ENCODE results near the gene TCP10L. TPM values are rescaled to one million over a fixed set of nuclear protein-coding genes. Genes with fewer than 3 reads are reported as not detected.

The TCP10L gene
- total RNA-seq, 1 experiment from 2014 or later, result 3.7 TPM

DNA sequence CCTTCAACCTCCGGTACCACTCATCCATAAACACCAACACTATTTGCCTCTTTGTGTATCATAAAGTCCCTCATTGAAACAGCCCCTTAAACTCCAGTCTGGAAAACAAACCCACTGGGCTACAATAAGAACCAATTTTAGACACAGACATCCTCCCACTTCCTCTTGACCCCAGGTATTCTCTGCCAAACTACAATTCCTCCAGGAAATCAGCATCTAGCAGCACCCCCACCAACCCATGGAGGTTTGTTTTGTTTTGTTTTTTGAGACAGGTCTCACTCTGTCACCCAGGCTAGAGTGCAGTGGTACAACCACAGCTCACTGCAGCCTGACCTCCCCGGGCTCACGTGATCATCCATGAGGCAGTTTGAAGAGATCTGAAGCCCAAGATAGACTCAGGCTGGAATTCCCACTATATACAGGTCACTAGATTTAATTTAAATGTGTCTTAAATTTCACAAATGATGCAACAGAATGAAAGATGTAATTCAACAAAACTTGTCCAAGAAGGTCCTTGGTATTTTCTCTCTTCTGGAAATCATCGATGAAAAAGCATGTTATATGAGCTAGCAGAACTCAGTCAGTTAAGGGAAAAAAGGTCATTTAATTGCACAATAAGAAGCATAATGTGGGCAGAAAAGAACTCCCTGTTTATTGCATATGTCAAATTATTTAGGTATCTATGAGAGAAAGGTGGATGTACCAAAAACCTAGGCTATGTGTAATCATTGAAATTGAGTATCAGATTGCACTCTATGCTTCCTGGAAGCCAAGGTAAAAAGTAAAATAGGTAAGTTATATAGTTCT lies 30.3 kb downstream of the TCP10L start:
- DNase-seq (ENCODE audit: low spot score), result no peak
- no peak overlapping the region for H3K27ac ChIP-seq (ENCODE audit: low read depth, low read length, poor library complexity, severe bottlenecking)
- H3K36me3 ChIP-seq (ENCODE audit: insufficient read depth, low read length, poor library complexity, severe bottlenecking), result no peaks in the 10 kb centered on the region
- TF ChIP-seq EZH2 (IDR thresholded peaks at IDR 0.05; ENCODE audit: borderline replicate concordance, low read depth, low read length, poor library complexity, severe bottlenecking), result no peak
- TF ChIP-seq, protein P1, sequence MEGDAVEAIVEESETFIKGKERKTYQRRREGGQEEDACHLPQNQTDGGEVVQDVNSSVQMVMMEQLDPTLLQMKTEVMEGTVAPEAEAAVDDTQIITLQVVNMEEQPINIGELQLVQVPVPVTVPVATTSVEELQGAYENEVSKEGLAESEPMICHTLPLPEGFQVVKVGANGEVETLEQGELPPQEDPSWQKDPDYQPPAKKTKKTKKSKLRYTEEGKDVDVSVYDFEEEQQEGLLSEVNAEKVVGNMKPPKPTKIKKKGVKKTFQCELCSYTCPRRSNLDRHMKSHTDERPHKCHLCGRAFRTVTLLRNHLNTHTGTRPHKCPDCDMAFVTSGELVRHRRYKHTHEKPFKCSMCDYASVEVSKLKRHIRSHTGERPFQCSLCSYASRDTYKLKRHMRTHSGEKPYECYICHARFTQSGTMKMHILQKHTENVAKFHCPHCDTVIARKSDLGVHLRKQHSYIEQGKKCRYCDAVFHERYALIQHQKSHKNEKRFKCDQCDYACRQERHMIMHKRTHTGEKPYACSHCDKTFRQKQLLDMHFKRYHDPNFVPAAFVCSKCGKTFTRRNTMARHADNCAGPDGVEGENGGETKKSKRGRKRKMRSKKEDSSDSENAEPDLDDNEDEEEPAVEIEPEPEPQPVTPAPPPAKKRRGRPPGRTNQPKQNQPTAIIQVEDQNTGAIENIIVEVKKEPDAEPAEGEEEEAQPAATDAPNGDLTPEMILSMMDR (conservative IDR thresholded peaks at IDR 0.05; ENCODE audit: low read depth, low read length), result no peak
- intact Hi-C loops (cut with micrococcal nuclease; ENCODE audit: unreplicated experiment), result no loop called here
- H3K4me1 ChIP-seq (ENCODE audit: insufficient read depth, low read length, poor library complexity, severe bottlenecking), result no peaks in the 10 kb centered on the region
- BruUV-seq (replicated peaks), result no TSS peak
- ChIA-PET CTCF (no interaction called here), POLR2A (ENCODE audit: low non-redundant PET) (no interaction called here)
- H3K27me3 ChIP-seq (replicated peaks; ENCODE audit: insufficient read depth, low read depth, low read length, poor library complexity), result no peaks in the 10 kb centered on the region
- H3K9me3 ChIP-seq (ENCODE audit: low read depth, low read length, poor library complexity, severe bottlenecking), result no peaks in the 10 kb centered on the region
- H3K4me3 ChIP-seq (ENCODE audit: low read depth, low read length, poor library complexity, severe bottlenecking), result no peak overlapping the region

DNA sequence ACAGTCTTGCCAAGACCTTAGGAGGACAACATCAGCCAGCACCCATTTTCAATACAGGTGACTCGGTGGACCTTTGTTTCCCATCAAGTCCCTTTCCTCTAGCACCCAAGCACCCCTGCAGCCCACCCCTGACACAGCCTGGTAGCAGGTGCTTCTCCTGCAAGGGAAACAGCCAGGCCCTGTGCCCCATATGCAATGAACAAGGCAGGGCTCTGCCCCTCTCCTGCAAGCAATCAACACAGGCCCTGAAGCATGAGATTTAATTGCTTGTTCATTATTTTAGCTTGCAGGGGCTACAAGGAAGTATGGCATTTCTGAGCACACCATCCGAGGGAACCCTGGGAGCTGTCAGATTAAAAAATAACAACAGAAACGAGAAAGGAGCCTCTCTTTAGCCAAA lies 35.4 kb downstream of the TCP10L start:
- BruUV-seq (replicated peaks), result no TSS peak
- Histone ChIP-seq H3K27me3 (replicated peaks; ENCODE audit: insufficient read depth, low read depth, low read length, poor library complexity) (no peaks in the 10 kb centered on the region), H3K4me1 (ENCODE audit: insufficient read depth, low read length, poor library complexity, severe bottlenecking) (no peaks in the 10 kb centered on the region), H3K27ac (ENCODE audit: low read depth, low read length, poor library complexity, severe bottlenecking) (no peak overlapping the region), H3K9me3 (ENCODE audit: low read depth, low read length, poor library complexity, severe bottlenecking) (no peaks in the 10 kb centered on the region), H3K4me3 (ENCODE audit: low read depth, low read length, poor library complexity, severe bottlenecking) (no peak overlapping the region), H3K36me3 (ENCODE audit: insufficient read depth, low read length, poor library complexity, severe bottlenecking) (no peaks in the 10 kb centered on the region)
- intact Hi-C loops (cut with micrococcal nuclease; ENCODE audit: unreplicated experiment), result no loop called here
- no peak for DNase-seq (ENCODE audit: low spot score)
- TF ChIP-seq, protein P1 (conservative IDR thresholded peaks at IDR 0.05; ENCODE audit: low read depth, low read length), result no peak
- no peak for TF ChIP-seq EZH2 (IDR thresholded peaks at IDR 0.05; ENCODE audit: borderline replicate concordance, low read depth, low read length, poor library complexity, severe bottlenecking)
- CTCF ChIA-PET, result no interaction called here
- POLR2A ChIA-PET (ENCODE audit: low non-redundant PET), result no interaction called here

DNA sequence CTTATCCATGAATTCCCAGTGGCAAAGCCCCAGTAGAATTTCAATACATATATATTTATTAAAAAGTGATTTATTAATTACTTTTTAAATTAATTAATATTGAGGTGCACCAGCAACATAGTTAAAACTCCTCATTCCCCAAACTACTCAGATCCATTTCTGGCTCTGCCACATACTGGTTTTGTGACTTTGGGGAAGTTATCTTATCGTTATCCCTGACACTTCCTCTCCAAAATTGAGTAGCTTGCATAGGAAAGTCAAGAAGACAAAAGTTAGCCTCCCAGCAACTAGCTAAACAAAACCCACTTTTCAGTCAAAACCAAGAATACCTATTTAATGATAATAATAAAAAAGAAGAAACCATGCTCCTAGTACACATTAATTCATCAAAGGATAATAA lies 35.9 kb downstream of the TCP10L start:
- Histone ChIP-seq H3K27ac (ENCODE audit: low read depth, low read length, poor library complexity, severe bottlenecking) (no peak overlapping the region), H3K27me3 (replicated peaks; ENCODE audit: insufficient read depth, low read depth, low read length, poor library complexity) (no peaks in the 10 kb centered on the region), H3K4me1 (ENCODE audit: insufficient read depth, low read length, poor library complexity, severe bottlenecking) (no peaks in the 10 kb centered on the region), H3K9me3 (ENCODE audit: low read depth, low read length, poor library complexity, severe bottlenecking) (no peaks in the 10 kb centered on the region), H3K36me3 (ENCODE audit: insufficient read depth, low read length, poor library complexity, severe bottlenecking) (no peaks in the 10 kb centered on the region), H3K4me3 (ENCODE audit: low read depth, low read length, poor library complexity, severe bottlenecking) (no peak overlapping the region)
- ChIA-PET POLR2A (ENCODE audit: low non-redundant PET) (no interaction called here), CTCF (no interaction called here)
- DNase-seq (ENCODE audit: low spot score), result no peak
- BruUV-seq (replicated peaks), result no TSS peak
- no peak for TF ChIP-seq EZH2 (IDR thresholded peaks at IDR 0.05; ENCODE audit: borderline replicate concordance, low read depth, low read length, poor library complexity, severe bottlenecking)
- TF ChIP-seq, protein P1 (conservative IDR thresholded peaks at IDR 0.05; ENCODE audit: low read depth, low read length), result no peak
- intact Hi-C loops (cut with micrococcal nuclease; ENCODE audit: unreplicated experiment), result no loop called here
